Transverse colon (tissue), 3 donors: Measurements from ENCODE around the gene EGR4.

Experiments used
- CTCF ChIP-seq, 5 experiments: fragments of 200-600 bp in 3 of 5; fragments of 450-650 bp in 2 of 5; sonication (generic) in 3 of 5; IDR thresholded peaks; 1 replicate in 2 of 5; 2 replicates in 3 of 5; pipeline ENCODE4 v1.5.1; 2016 to 2017; ENCODE audit warnings: antibody characterized with exemption in 5 of 5, inconsistent platforms in 3 of 5, mild to moderate bottlenecking in 2 of 5, moderate library complexity in 1 of 5
- POLR2A ChIP-seq: fragments of 450-650 bp; IDR thresholded peaks from one replicate; pipeline ENCODE4 v1.6.1; 2016; ENCODE audit warnings: antibody characterized with exemption, mild to moderate bottlenecking, moderate library complexity

- TF ChIP-seq CTCF (IDR thresholded peaks at IDR 0.05), result no peak
- TF ChIP-seq POLR2A, result no peak
Observed at GRCh38 chr2:73268366-73268829, 24.9 kb downstream of the EGR4 start.
